Activated T-helper 1 cell treated with anti-CD3 and anti-CD28 coated beads, Interleukin-2, amount 50 U/mL, for 16 hours (primary cell): Measurements from ENCODE around the gene FAF1.
"Not testable (repeated sequence)": the region's sequence is repeated elsewhere in the genome, so short reads cannot be mapped to it uniquely, and the experiment has no call there.

ENCODE experiments used
- DNase-seq, 2 donors: peaks; one replicate each; pipeline ENCODE4 v3.0.0-alpha.2; 2020; ENCODE audit warnings: low read depth in 1 of 2, low spot score in 1 of 2

Gene FAF1

GRCh38 chr1:50783286-50783685, 176.8 kb downstream of the FAF1 start:
- no peak for DNase-seq

GRCh38 chr1:50780797-50781196, 179.3 kb downstream of the FAF1 start:
- DNase-seq, result no peak

GRCh38 chr1:50779801-50780200, 180.3 kb downstream of the FAF1 start:
- DNase-seq, result no peak

GRCh38 chr1:50775740-50776139, 184.3 kb downstream of the FAF1 start:
- no peak for DNase-seq

GRCh38 chr1:50774759-50775351, 185.2 kb downstream of the FAF1 start:
- no peak for DNase-seq

- DNase-seq, result no peak
Measured at GRCh38 chr1:50766688-50767087, 193.4 kb downstream of the FAF1 start.

- DNase-seq, result not testable (repeated sequence)
Measured at GRCh38 chr1:50756543-50756942, 203.5 kb downstream of the FAF1 start.

GRCh38 chr1:50754764-50755163, 205.3 kb downstream of the FAF1 start:
- DNase-seq, result not testable (repeated sequence)

GRCh38 chr1:50750021-50750619, 209.9 kb downstream of the FAF1 start:
- DNase-seq, result no peak

GRCh38 chr1:50747394-50747793, 212.7 kb downstream of the FAF1 start:
- DNase-seq, result no peak

GRCh38 chr1:50742523-50742922, 217.5 kb downstream of the FAF1 start:
- no peak for DNase-seq

GRCh38 chr1:50739125-50739524, 220.9 kb downstream of the FAF1 start:
- DNase-seq, result no peak

GRCh38 chr1:50735443-50735842, 224.6 kb downstream of the FAF1 start:
- no peak for DNase-seq

GRCh38 chr1:50727578-50727977, 232.5 kb downstream of the FAF1 start:
- not testable (repeated sequence) for DNase-seq

- DNase-seq, result no peak
Measured at GRCh38 chr1:50724626-50725286, 235.3 kb downstream of the FAF1 start.

- DNase-seq, result no peak
Measured at GRCh38 chr1:50720457-50721053, 239.5 kb downstream of the FAF1 start.

GRCh38 chr1:50719126-50719525, 240.9 kb downstream of the FAF1 start:
- DNase-seq, result no peak

GRCh38 chr1:50717327-50717726, 242.7 kb downstream of the FAF1 start:
- DNase-seq, result no peak

GRCh38 chr1:50716455-50716854, 243.6 kb downstream of the FAF1 start:
- not testable (repeated sequence) for DNase-seq

- no peak for DNase-seq
Measured at GRCh38 chr1:50710099-50710498, 250.0 kb downstream of the FAF1 start.

GRCh38 chr1:50707824-50708223, 252.2 kb downstream of the FAF1 start:
- no peak for DNase-seq

GRCh38 chr1:50705699-50706098, 254.4 kb downstream of the FAF1 start:
- DNase-seq, result no peak
